SK-N-MC (cell line): ENCODE results near the gene CYFIP1.

ENCODE experiments used
- EZH2 ChIP-seq: fragments of 200-600 bp; sonication (generic); IDR thresholded peaks from one replicate; pipeline ENCODE4 v1.6.1; 2017; ENCODE audit warnings: antibody characterized with exemption
- FOXP2 ChIP-seq: optimal IDR thresholded peaks from 2 replicates; pipeline ENCODE3; 2011; ENCODE audit warnings: mild to moderate bottlenecking, moderate library complexity; ENCODE audit not compliant: insufficient read depth; ENCODE audit errors: extremely low read length, control extremely low read depth
- POLR2AphosphoS5 ChIP-seq: IDR thresholded peaks from 2 replicates; pipeline ENCODE4 v1.6.1; 2012; ENCODE audit warnings: mild to moderate bottlenecking, low read depth, low read length, borderline replicate concordance

- TF ChIP-seq EZH2 (no peak), FOXP2 (no peak), POLR2AphosphoS5 (no peak)
Measured at GRCh38 chr15:22893081-22893480, 87.1 kb downstream of the CYFIP1 start.
